Measurements from ENCODE around the gene DIAPH2.

- TF ChIP-seq CTCF (IDR thresholded peaks at IDR 0.05) (no peak), POLR2A (IDR thresholded peaks at IDR 0.05) (no peak)
Observed at GRCh38 chrX:96696462-96696861, 11.8 kb downstream of the DIAPH2 start.

All from body of pancreas (tissue), 4 donors.